BE2C (cell line): ENCODE measurements around the gene KRTAP20-3.

Experiments
- DNase-seq: peaks from one replicate; pipeline ENCODE4 v3.0.0-alpha.2; 2020
- H3K27me3 ChIP-seq: fragments of 250-450 bp; sonication (Bioruptor Pico); 2 replicates; pipeline ENCODE4 v1.5.1; 2020; ENCODE audit warnings: mild to moderate bottlenecking
- H3K36me3 ChIP-seq: fragments of 250-450 bp; sonication (Bioruptor Pico); 2 replicates; pipeline ENCODE4 v1.5.1; 2020; ENCODE audit warnings: mild to moderate bottlenecking
- H3K4me1 ChIP-seq: fragments of 250-450 bp; sonication (Bioruptor Pico); 2 replicates; pipeline ENCODE4 v1.5.1; 2020
- H3K4me3 ChIP-seq: 2 replicates; pipeline ENCODE4 v1.5.1; 2011; ENCODE audit warnings: low read depth, low read length
- H3K9me3 ChIP-seq: fragments of 250-450 bp; sonication (Bioruptor Pico); 2 replicates; pipeline ENCODE4 v1.5.1; 2020
- CTCF ChIP-seq: IDR thresholded peaks from 2 replicates; pipeline ENCODE4 v1.5.1; 2012; ENCODE audit warnings: mild to moderate bottlenecking, low read depth, low read length

Gene KRTAP20-3

GRCh38 chr21:30615199-30615598, 27.5 kb upstream of the KRTAP20-3 start:
- H3K9me3 ChIP-seq, result no peaks in the 10 kb centered on the region
- no peak overlapping the region for H3K4me3 ChIP-seq
- no peak for DNase-seq
- no peaks in the 10 kb centered on the region for H3K27me3 ChIP-seq
- no peaks in the 10 kb centered on the region for H3K36me3 ChIP-seq
- no peak for TF ChIP-seq CTCF
- H3K4me1 ChIP-seq, result no peaks in the 10 kb centered on the region; the same call in 1 of the 2 replicates

GRCh38 chr21:30616125-30616524, 26.5 kb upstream of the KRTAP20-3 start, which contains the start of gene KRTAP20-1:
Gene KRTAP20-1, plus strand, starts transcription at chr21:30616425. Its CDS starts 30 bp downstream, at chr21:30616455.
- no peaks in the 10 kb centered on the region for H3K27me3 ChIP-seq
- DNase-seq, result no peak
- no peak for TF ChIP-seq CTCF

GRCh38 chr21:30620080-30620479, 22.6 kb upstream of the KRTAP20-3 start:
- no peaks in the 10 kb centered on the region for H3K9me3 ChIP-seq
- no peaks in the 10 kb centered on the region for H3K27me3 ChIP-seq
- H3K36me3 ChIP-seq, result no peaks in the 10 kb centered on the region
- no peak for TF ChIP-seq CTCF
- no peaks in the 10 kb centered on the region for H3K4me1 ChIP-seq
- no peak overlapping the region for H3K4me3 ChIP-seq
- no peak for DNase-seq

More at GRCh38 chr21:30616125-30616524, 26.5 kb upstream of the KRTAP20-3 start, which contains the start of gene KRTAP20-1:
- Histone ChIP-seq H3K4me3 (no peak within 1 kb of the TSS), H3K36me3 (no peaks in the 10 kb centered on the region), H3K4me1 (no peaks in the 10 kb centered on the region; the same call in 1 of the 2 replicates), H3K9me3 (no peaks in the 10 kb centered on the region)

GRCh38 chr21:30620522-30620921, 22.1 kb upstream of the KRTAP20-3 start, which contains the start of gene KRTAP20-4:
Gene KRTAP20-4, plus strand, starts transcription at chr21:30620627.
- Histone ChIP-seq H3K4me1 (no peaks in the 10 kb centered on the region), H3K9me3 (no peaks in the 10 kb centered on the region)
- no peak for TF ChIP-seq CTCF

GRCh38 chr21:30623362-30623761, 19.3 kb upstream of the KRTAP20-3 start:
- Histone ChIP-seq H3K27me3 (no peaks in the 10 kb centered on the region), H3K36me3 (no peaks in the 10 kb centered on the region), H3K4me1 (no peaks in the 10 kb centered on the region), H3K9me3 (no peaks in the 10 kb centered on the region), H3K4me3 (no peak overlapping the region)
- TF ChIP-seq CTCF, result no peak
- no peak for DNase-seq

More at GRCh38 chr21:30620522-30620921, 22.1 kb upstream of the KRTAP20-3 start, which contains the start of gene KRTAP20-4:
- no peak for DNase-seq
- no peaks in the 10 kb centered on the region for H3K36me3 ChIP-seq
- H3K4me3 ChIP-seq, result no peak within 1 kb of the TSS
- no peaks in the 10 kb centered on the region for H3K27me3 ChIP-seq

- Histone ChIP-seq H3K4me1 (no peaks in the 10 kb centered on the region), H3K4me3 (no peak overlapping the region), H3K36me3 (no peaks in the 10 kb centered on the region), H3K27me3 (no peaks in the 10 kb centered on the region), H3K9me3 (no peaks in the 10 kb centered on the region)
- no peak for TF ChIP-seq CTCF
- no peak for DNase-seq
These were observed 17.1 kb upstream of the KRTAP20-3 start for GRCh38 chr21:30625449-30626165.
